SIG-M5 (cell line): ENCODE measurements around the gene PLXNB2.

ENCODE experiments used
- DNase-seq: peaks from one replicate; lab custom pipeline; 2025; lab: John Stamatoyannopoulos, UW

Gene PLXNB2

GRCh38 chr22:50252082-50253045 is 55.1 kb downstream of the PLXNB2 start:
- DNase-seq: no peak

- no peak for DNase-seq
Measured at GRCh38 chr22:50251477-50252081, 55.9 kb downstream of the PLXNB2 start.

- no peak for DNase-seq
Measured at GRCh38 chr22:50250555-50251476, 56.6 kb downstream of the PLXNB2 start, which contains the start of gene HDAC10. Gene HDAC10, minus strand, starts transcription at chr22:50251265. Its CDS starts 233 bp downstream, at chr22:50251032.

GRCh38 chr22:50250249-50250554 is 57.2 kb downstream of the PLXNB2 start:
- DNase-seq: no peak

- no peak for DNase-seq
Measured at GRCh38 chr22:50249341-50250248, 57.9 kb downstream of the PLXNB2 start.

- no peak for DNase-seq
Measured at GRCh38 chr22:50248196-50249081, 59.0 kb downstream of the PLXNB2 start.

- no peak for DNase-seq
Measured at GRCh38 chr22:50247748-50248147, 59.7 kb downstream of the PLXNB2 start.

- DNase-seq: no peak
Measured at GRCh38 chr22:50246242-50247175, 60.9 kb downstream of the PLXNB2 start.

GRCh38 chr22:50245214-50246072 is 62.0 kb downstream of the PLXNB2 start:
- no peak for DNase-seq

GRCh38 chr22:50244420-50245213 is 62.8 kb downstream of the PLXNB2 start, which contains the start of gene TUBGCP6:
Gene TUBGCP6, minus strand, starts transcription at chr22:50245023. Its CDS starts 564 bp downstream, at chr22:50244459.
- DNase-seq: peak; percentile 33

GRCh38 chr22:50243685-50244419 is 63.6 kb downstream of the PLXNB2 start:
- DNase-seq: no peak

GRCh38 chr22:50242406-50242949 is 65.0 kb downstream of the PLXNB2 start:
- DNase-seq: no peak

- DNase-seq: no peak
Measured at GRCh38 chr22:50238755-50239154, 68.7 kb downstream of the PLXNB2 start.

- DNase-seq: no peak
Measured at GRCh38 chr22:50236731-50237409, 70.6 kb downstream of the PLXNB2 start.

- DNase-seq: no peak
Measured at GRCh38 chr22:50233223-50233622, 74.2 kb downstream of the PLXNB2 start.
